GM20000 (cell line): ENCODE data around the gene MAPK8IP3.

Experiments
- DNase-seq: peaks from one replicate; pipeline ENCODE4 v3.0.0; 2012; ENCODE audit warnings: low spot score
- TF ChIP-seq, protein P1 (sequence below): IDR thresholded peaks from 2 replicates; pipeline ENCODE4 v1.5.1; 2012; ENCODE audit warnings: mild to moderate bottlenecking, control low read depth; ENCODE audit errors: extremely low read depth, missing control alignments

MAPK8IP3 gene

DNA sequence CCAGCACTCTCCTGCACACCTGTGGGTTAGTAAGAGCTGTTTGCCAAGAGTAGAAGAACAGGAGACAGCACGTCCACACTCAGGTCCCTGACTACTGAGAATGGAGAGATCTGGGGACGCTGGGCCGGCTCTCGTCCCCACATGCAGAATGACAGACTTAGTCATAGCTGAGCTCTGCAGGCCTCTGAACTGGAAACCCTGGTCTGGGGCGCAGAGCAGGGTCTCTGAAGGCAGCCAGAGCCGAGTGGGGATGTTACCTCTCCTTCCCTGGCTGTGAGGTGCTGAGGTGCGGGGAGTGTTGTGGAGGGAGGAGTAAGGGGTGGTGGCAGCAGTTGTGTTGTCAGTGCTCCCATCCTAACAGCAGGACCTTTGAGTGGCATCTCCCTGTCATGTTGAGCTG, 35.1 kb upstream of the MAPK8IP3 start:
- TF ChIP-seq, protein P1, sequence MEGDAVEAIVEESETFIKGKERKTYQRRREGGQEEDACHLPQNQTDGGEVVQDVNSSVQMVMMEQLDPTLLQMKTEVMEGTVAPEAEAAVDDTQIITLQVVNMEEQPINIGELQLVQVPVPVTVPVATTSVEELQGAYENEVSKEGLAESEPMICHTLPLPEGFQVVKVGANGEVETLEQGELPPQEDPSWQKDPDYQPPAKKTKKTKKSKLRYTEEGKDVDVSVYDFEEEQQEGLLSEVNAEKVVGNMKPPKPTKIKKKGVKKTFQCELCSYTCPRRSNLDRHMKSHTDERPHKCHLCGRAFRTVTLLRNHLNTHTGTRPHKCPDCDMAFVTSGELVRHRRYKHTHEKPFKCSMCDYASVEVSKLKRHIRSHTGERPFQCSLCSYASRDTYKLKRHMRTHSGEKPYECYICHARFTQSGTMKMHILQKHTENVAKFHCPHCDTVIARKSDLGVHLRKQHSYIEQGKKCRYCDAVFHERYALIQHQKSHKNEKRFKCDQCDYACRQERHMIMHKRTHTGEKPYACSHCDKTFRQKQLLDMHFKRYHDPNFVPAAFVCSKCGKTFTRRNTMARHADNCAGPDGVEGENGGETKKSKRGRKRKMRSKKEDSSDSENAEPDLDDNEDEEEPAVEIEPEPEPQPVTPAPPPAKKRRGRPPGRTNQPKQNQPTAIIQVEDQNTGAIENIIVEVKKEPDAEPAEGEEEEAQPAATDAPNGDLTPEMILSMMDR = no peak
- no peak for DNase-seq

DNA sequence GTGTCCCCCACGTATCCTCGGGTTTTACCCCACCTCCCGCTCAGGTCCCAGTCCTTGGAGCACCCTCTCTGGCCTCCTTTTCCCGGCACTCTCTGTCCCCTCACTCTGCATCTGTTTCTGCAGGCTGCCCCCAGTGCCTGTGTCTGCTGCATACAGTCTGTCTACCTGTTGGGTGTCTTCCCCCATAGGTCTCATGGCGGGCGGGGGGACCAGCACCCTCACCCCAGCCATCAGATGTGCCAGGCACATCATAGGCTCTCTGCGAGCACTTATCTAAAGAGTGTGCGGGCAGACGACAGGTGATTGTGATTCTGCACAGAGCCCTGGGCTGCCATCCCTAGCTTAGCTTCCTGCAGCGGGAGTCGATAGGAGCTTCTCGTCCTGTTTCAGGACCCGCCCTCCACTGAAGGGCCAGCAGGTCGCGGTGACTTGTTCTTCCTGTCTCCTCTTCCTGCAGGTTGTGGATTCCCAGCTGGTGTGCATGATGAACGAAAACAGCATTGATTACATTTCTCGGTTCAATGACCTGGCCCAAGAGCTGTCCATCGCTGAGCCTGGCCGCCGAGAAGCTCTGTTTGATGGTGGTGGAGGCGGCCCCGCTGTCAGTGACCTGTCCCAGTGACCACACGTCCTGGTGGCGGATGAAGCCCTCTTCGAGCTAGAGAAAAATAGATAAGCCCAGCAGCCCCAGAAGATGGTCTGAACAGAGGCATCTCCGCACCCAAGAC, 32.4 kb upstream of the MAPK8IP3 start:
- TF ChIP-seq, protein P1 = no peak
- no peak for DNase-seq

DNA sequence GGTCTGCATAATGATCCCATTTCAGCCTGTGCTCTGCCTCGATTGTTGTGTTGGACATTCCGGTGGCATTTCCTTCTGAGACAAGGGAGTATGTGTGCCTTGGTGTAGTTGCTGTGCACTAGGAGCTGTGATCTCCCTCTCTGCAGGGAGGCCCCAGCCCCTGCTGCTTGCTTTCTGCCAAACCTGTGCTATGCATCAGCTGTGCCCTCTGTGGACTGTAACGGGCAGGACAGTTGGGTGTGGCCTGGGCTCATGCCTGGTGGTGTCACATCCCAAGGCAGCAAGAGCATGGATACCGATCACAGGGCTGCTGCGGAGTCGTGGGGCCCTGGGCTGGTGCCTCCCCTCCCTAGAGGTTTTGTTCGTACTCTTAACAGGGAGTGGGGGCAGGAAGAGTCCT, 31.7 kb upstream of the MAPK8IP3 start:
- no peak for DNase-seq
- TF ChIP-seq, protein P1 = no peak

DNA sequence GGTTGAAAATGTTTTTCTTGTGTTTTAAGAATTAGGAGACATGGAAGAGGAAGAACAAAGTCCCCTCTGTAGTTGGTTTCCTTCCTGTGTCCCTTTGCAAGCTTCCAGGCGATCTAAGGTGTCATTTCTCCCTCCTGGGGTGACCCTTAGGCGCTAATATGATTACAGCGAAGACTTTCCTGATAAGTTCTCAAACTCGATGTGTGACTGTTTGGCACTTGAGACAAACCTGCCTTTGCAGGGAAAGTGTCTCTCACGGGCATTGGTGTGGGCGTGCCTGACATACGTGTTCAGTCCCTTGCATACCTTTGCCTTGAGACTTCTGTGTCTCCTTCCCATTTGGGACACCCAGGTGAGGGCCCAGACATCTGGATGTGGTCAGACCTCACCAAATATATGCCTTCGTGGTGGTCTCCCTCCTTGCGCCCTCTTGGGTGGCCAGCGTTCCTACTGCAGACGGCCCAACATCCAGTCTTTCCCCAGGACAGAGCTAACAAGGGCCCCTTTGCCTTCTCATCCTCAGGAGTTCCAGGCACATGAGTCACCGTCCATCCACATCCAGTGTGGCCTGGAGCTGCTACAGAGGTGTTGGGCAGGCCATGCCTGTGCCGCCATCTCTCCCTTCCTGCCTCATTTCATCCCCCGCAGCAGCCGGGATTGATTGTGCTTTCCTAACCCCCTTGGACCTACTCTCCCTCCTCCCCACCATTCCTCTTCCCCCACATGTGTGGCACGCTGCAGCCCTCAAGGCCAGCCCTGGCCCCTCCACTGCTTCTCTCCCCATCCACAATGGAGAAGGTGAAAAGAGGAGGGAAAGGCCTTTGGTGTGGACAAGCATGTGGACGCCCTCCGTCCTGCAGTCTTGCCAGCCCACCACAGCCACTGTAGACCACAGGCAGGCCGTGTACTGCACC, 31.0 kb upstream of the MAPK8IP3 start:
- no peak for DNase-seq
- TF ChIP-seq, protein P1 = no peak

DNA sequence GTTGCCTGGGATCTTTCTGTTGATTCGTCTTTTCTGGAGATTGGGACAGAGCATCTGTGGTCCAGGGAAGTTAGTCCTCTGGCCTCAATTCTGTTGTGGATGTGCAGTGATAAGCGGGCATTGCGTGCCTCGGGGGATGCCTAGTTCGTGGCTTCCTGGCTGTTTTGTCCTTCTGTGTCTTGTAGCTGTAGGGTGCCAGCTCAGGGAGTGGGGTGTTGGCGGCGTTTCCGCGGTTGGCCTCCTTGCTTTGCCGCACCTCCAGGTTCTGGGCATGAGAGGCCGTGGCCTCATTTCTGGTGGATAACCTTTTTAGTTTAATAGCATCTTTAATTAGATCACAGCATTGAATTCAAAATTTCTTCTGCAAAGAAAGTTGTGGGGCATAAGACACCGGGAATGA, 29.3 kb upstream of the MAPK8IP3 start:
- TF ChIP-seq, protein P1 = no peak
- no peak for DNase-seq

DNA sequence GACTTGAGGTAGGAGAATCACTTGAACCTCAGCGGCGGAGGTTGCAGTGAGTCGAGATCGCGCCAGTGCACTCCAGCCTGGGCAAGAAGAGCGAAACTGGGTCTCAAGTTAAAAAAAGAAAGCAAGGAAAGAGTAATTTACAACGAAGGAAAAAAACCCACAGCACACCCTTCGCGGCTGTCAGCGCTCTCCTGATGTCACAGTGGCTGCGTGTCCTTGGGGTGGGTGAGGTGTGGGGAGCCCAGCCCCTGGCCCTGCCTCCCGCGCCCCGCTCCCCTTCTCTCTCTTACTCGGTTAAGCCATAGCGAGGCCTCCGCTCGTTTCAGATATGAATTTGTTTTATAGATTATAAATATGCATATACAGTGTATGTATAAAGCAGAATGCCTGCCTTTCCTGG, 28.7 kb upstream of the MAPK8IP3 start:
- TF ChIP-seq, protein P1 = no peak
- DNase-seq = no peak

DNA sequence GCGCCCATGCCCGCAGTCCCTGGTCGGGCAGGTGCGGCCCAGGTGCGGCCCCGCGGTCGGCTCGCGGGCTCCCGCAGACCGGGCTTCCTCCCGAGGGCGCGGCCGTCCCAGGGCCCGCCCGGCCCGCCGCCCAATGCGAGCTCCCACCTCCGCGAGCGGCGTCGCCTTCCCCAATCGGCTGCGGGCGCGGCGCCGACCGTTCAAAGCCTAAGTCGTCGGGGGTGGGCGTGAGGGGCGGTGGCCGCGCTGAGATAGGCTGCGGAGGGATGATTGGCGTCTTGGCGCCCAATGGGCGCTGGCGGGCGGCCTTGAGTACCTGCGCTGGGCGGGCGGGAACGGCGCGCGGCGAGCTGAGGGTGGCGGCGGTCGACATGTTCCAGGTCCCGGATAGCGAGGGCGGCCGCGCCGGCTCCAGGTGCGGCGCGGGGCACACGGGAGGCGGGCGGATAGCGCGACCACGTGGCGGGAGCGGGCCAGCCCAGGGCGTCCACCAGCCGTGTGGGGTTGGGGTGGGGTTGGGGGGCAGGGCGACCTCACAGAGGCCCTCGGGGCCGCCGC, 28.0 kb upstream of the MAPK8IP3 start, which contains the start of gene JPT2:
TSS of gene JPT2 (plus strand) at position 338 of the 558 bp plus-strand sequence. CDS start at position 372, 34 bp downstream.
- TF ChIP-seq, protein P1 = no peak
- peak; percentile 100 for DNase-seq
